GM12892 (cell line): ENCODE data around the gene PWP2.
"Not testable (repeated sequence)": the region's sequence is repeated elsewhere in the genome, so short reads cannot be mapped to it uniquely, and the experiment has no call there.

Source experiments
- POLR2A ChIP-seq: IDR thresholded peaks from 2 replicates; pipeline ENCODE4 v1.6.1; 2011; ENCODE audit warnings: low read depth, low read length, control low read depth
- POLR2AphosphoS5 ChIP-seq: IDR thresholded peaks from 2 replicates; pipeline ENCODE4 v1.6.1; 2011; ENCODE audit warnings: low read depth, low read length, control low read depth

- TF ChIP-seq POLR2A, POLR2AphosphoS5: not testable (repeated sequence)
Measured at GRCh38 chr21:44127827-44128226, 20.6 kb downstream of the PWP2 start.
